Panc1 (cell line): Measurements from ENCODE around the gene HINT2.

ENCODE experiments used
- CTCF ChIP-seq: fragments of 450-650 bp; IDR thresholded peaks from 2 replicates; pipeline ENCODE4 v1.5.1; 2017; ENCODE audit warnings: mild to moderate bottlenecking
- POLR2AphosphoS5 ChIP-seq: IDR thresholded peaks from 2 replicates; pipeline ENCODE4 v1.6.1; 2012; ENCODE audit warnings: mild to moderate bottlenecking, low read depth, low read length, moderate library complexity

DNA sequence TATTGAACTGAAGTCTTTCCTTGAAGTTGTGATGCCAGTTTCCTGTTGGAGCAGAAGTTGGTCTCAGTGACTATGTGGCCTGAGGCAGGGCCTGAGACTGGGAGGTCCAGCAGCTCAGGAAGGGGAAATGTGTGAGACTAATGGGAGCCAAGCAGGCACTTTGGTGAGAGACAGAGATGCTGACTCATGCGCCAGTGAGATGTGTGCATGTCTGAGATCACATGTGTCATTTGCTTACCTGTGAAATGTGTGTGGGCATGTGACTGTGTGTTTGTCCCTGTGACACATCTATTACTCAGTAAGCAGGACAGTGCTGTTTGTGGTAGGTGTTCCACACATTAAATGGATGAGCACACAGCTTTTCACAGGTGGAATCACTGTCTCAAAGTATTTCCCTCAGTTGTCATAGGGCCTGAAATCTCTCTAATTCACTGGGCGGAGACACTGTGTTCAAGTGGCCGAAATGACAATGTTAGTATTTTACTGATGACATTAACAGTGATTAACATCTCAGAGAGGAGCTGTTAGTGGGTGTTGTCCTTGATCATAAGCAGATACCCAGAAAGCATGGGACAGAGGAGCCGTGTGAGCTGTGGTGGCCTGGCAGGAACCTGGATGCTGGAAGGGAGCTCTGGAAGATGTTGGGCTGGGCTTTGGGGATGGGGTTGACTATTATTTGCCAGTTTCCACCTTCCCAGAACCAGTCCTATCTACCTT lies 16.0 kb downstream of the HINT2 start:
- no peak for TF ChIP-seq CTCF
- no peak for TF ChIP-seq POLR2AphosphoS5
